H1 (cell line): Measurements from ENCODE around the gene C5AR2. TPM values are rescaled to one million over a fixed set of nuclear protein-coding genes. Genes with fewer than 3 reads are reported as not detected.

Experiments used
- CTCF ChIA-PET: fragments of 300-600 bp; sonication (Branson Sonifier 250); formaldehyde crosslinking; loops from one replicate; lab custom pipeline; 2021; ENCODE audit not compliant: partially characterized antibody; lab: Charles Lee
- POLR2A ChIA-PET: fragments of 300-600 bp; sonication (Branson Sonifier 250); formaldehyde crosslinking; loops from one replicate; lab custom pipeline; 2021; ENCODE audit warnings: inconsistent platforms; ENCODE audit not compliant: partially characterized antibody; lab: Charles Lee
- DNase-seq, 2 experiments: peaks; one replicate each; pipeline versions ENCODE4 v3.0.0 to v3.0.0-alpha.2; 2010 to 2022; ENCODE audit warnings: low spot score in 2 of 2, low read depth in 1 of 2, mixed read lengths in 1 of 2
- FAIRE-seq: peaks from 2 replicates; lab custom pipeline; 2011; peaks lifted over from hg19 to GRCh38; lab: Jason Lieb, UNC
- H2AFZ ChIP-seq: 2 replicates; pipeline ENCODE4 v1.8.1; 2012; ENCODE audit warnings: low read length, inconsistent platforms
- H2AK5ac ChIP-seq: 2 replicates; pipeline ENCODE4 v1.6.1; 2013; ENCODE audit warnings: low read depth, low read length
- H2BK120ac ChIP-seq: replicated peaks from 2 replicates; pipeline ENCODE3; 2013; ENCODE audit warnings: low read depth, low read length, inconsistent platforms
- H2BK12ac ChIP-seq: 2 replicates; pipeline ENCODE4 v1.6.1; 2013; ENCODE audit warnings: low read depth, low read length
- H2BK15ac ChIP-seq: 2 replicates; pipeline ENCODE4 v1.6.1; 2013; ENCODE audit warnings: low read length
- H2BK20ac ChIP-seq: 2 replicates; pipeline ENCODE4 v1.6.1; 2013; ENCODE audit warnings: low read length
- H2BK5ac ChIP-seq: 2 replicates; pipeline ENCODE4 v1.6.1; 2013; ENCODE audit warnings: low read depth, low read length
- H3K14ac ChIP-seq: 2 replicates; pipeline ENCODE4 v1.6.1; 2013; ENCODE audit warnings: inconsistent platforms; ENCODE audit not compliant: insufficient read length
- H3K18ac ChIP-seq: 2 replicates; pipeline ENCODE4 v1.6.1; 2013; ENCODE audit warnings: low read length; ENCODE audit errors: extremely low read depth
- H3K23ac ChIP-seq: 2 replicates; pipeline ENCODE4 v1.6.1; 2013; ENCODE audit warnings: inconsistent platforms; ENCODE audit not compliant: insufficient read length
- H3K23me2 ChIP-seq: 2 replicates; pipeline ENCODE4 v1.6.1; 2013; ENCODE audit warnings: low read depth, low read length
- H3K27ac ChIP-seq: 2 replicates; pipeline ENCODE4 v1.6.1; 2011; ENCODE audit warnings: low read depth, low read length, inconsistent platforms
- H3K27me3 ChIP-seq, 4 experiments: replicated peaks in 1 of 4; 1 replicate in 1 of 4; 2 replicates in 3 of 4; pipeline versions ENCODE4 v1.6.1 to v1.8.1; 2011 to 2013; ENCODE audit warnings: low read length in 3 of 4, mild to moderate bottlenecking in 3 of 4, inconsistent platforms in 2 of 4, mixed read lengths in 2 of 4, moderate library complexity in 1 of 4; ENCODE audit not compliant: control insufficient read depth in 3 of 4, insufficient read depth in 3 of 4; ENCODE audit errors: extremely low read depth in 1 of 4
- H3K36me3 ChIP-seq, 4 experiments: 2 replicates each; pipeline versions ENCODE4 v1.6.1 to v1.8.1; 2011 to 2013; ENCODE audit warnings: mild to moderate bottlenecking in 4 of 4, low read length in 3 of 4, moderate library complexity in 2 of 4, control low read depth in 1 of 4, inconsistent platforms in 1 of 4; ENCODE audit not compliant: insufficient read depth in 4 of 4, control insufficient read depth in 2 of 4
- H3K4ac ChIP-seq: replicated peaks from 2 replicates; pipeline ENCODE3; 2013; ENCODE audit warnings: low read length, low read depth, mixed read lengths, inconsistent platforms; ENCODE audit not compliant: insufficient read length
- H3K4me1 ChIP-seq, 4 experiments: replicated peaks in 1 of 4; 1 replicate in 1 of 4; 2 replicates in 3 of 4; pipeline versions ENCODE4 v1.6.1 to v1.8.1; 2011 to 2013; ENCODE audit warnings: low read length in 3 of 4, inconsistent platforms in 2 of 4, mixed read lengths in 1 of 4; ENCODE audit not compliant: insufficient read depth in 4 of 4, control insufficient read depth in 3 of 4
- H3K4me2 ChIP-seq, 2 experiments: 2 replicates each; pipeline versions ENCODE4 v1.6.1 to v1.8.1; 2011 to 2013; ENCODE audit warnings: low read depth in 2 of 2, low read length in 2 of 2, control low read depth in 1 of 2, inconsistent platforms in 1 of 2, mild to moderate bottlenecking in 1 of 2; ENCODE audit not compliant: insufficient read depth in 1 of 2
- H3K4me3 ChIP-seq, 4 experiments: fragments of 200-600, 300-600 bp in 1 of 4; sonication (generic), shearing (Covaris generic), sonication (Bioruptor Twin) in 1 of 4; 2 replicates each; pipeline versions ENCODE4 v1.5.1 to v1.8.1; 2011 to 2016; ENCODE audit warnings: low read length in 4 of 4, low read depth in 3 of 4, control low read depth in 2 of 4, inconsistent platforms in 2 of 4, mild to moderate bottlenecking in 2 of 4, mixed read lengths in 1 of 4, moderate library complexity in 1 of 4; ENCODE audit not compliant: insufficient read depth in 2 of 4; ENCODE audit errors: extremely low read depth in 1 of 4
- H3K56ac ChIP-seq: replicated peaks from 2 replicates; pipeline ENCODE3; 2013; ENCODE audit warnings: low read depth, mild to moderate bottlenecking, mixed read lengths, low read length, inconsistent platforms; ENCODE audit not compliant: insufficient read length
- H3K79me1 ChIP-seq: 2 replicates; pipeline ENCODE4 v1.6.1; 2013; ENCODE audit warnings: low read depth, low read length, control low read depth
- H3K79me2 ChIP-seq, 2 experiments: 2 replicates each; pipeline versions ENCODE4 v1.6.1 to v1.8.1; 2012 to 2013; ENCODE audit warnings: low read length in 2 of 2, mild to moderate bottlenecking in 2 of 2, inconsistent platforms in 1 of 2; ENCODE audit not compliant: insufficient read depth in 2 of 2, control insufficient read depth in 1 of 2
- H3K9ac ChIP-seq, 4 experiments: replicated peaks in 1 of 4; 1 replicate in 1 of 4; 2 replicates in 3 of 4; pipeline versions ENCODE4 v1.6.1 to v1.8.1; 2011 to 2013; ENCODE audit warnings: low read depth in 3 of 4, low read length in 3 of 4, control low read depth in 2 of 4, mild to moderate bottlenecking in 2 of 4, moderate library complexity in 2 of 4, inconsistent platforms in 1 of 4; ENCODE audit errors: extremely low read depth in 1 of 4
- H3K9me3 ChIP-seq, 2 experiments: 2 replicates each; pipeline versions ENCODE4 v1.6.1 to v1.8.1; 2012 to 2013; ENCODE audit warnings: mild to moderate bottlenecking in 2 of 2, moderate library complexity in 2 of 2, control low read depth in 1 of 2, inconsistent platforms in 1 of 2, low read depth in 1 of 2, low read length in 1 of 2, mixed read lengths in 1 of 2; ENCODE audit not compliant: insufficient read depth in 2 of 2
- H4K20me1 ChIP-seq, 2 experiments: replicated peaks in 1 of 2; 2 replicates each; pipeline versions ENCODE3 to v1.8.1; 2011 to 2013; ENCODE audit warnings: inconsistent platforms in 2 of 2, low read length in 2 of 2, mild to moderate bottlenecking in 1 of 2; ENCODE audit not compliant: insufficient read depth in 2 of 2, control insufficient read depth in 1 of 2
- H4K5ac ChIP-seq: 2 replicates; pipeline ENCODE4 v1.6.1; 2013; ENCODE audit warnings: low read length, low read depth, mixed read lengths, inconsistent platforms; ENCODE audit not compliant: insufficient read length
- H4K8ac ChIP-seq: 2 replicates; pipeline ENCODE4 v1.8.0; 2013; ENCODE audit warnings: mild to moderate bottlenecking, moderate library complexity, low read length, inconsistent platforms; ENCODE audit not compliant: insufficient read depth; ENCODE audit errors: extremely low read depth
- H4K91ac ChIP-seq: replicated peaks from 2 replicates; pipeline ENCODE3; 2013; ENCODE audit warnings: low read length, mixed read lengths, inconsistent platforms; ENCODE audit not compliant: insufficient read length
- ASH2L ChIP-seq: fragments of 200-600, 300-600 bp; sonication (generic); IDR thresholded peaks from one replicate; pipeline ENCODE4 v1.7.1; 2017; ENCODE audit warnings: low read length
- BACH1 ChIP-seq: IDR thresholded peaks from 2 replicates; pipeline ENCODE4 v1.6.1; 2012; ENCODE audit warnings: low read length, improper control_type of control experiment
- BCL11A ChIP-seq, 2 experiments: IDR thresholded peaks; one replicate each; pipeline ENCODE4 v1.6.1; 2011; ENCODE audit warnings: low read depth in 2 of 2, low read length in 2 of 2, mild to moderate bottlenecking in 2 of 2
- BRCA1 ChIP-seq: IDR thresholded peaks from 2 replicates; pipeline ENCODE4 v1.6.1; 2012; ENCODE audit warnings: low read depth, low read length, improper control_type of control experiment
- CHD1 ChIP-seq: IDR thresholded peaks from 2 replicates; pipeline ENCODE4 v1.6.1; 2012; ENCODE audit warnings: low read depth, low read length, improper control_type of control experiment
- EP300 ChIP-seq, 2 experiments: IDR thresholded peaks; 1 replicate in 1 of 2; 2 replicates in 1 of 2; pipeline ENCODE4 v1.6.1; 2011 to 2012; ENCODE audit warnings: low read depth in 2 of 2, low read length in 2 of 2, mild to moderate bottlenecking in 2 of 2, borderline replicate concordance in 1 of 2, inconsistent platforms in 1 of 2, moderate library complexity in 1 of 2
- JUND ChIP-seq: IDR thresholded peaks from 2 replicates; pipeline ENCODE4 v1.6.1; 2011; ENCODE audit warnings: mild to moderate bottlenecking, improper control_type of control experiment, low read length
- KDM5A ChIP-seq: fragments of 200-600 bp; IDR thresholded peaks from 2 replicates; pipeline ENCODE4 v1.7.1; 2012; ENCODE audit warnings: mild to moderate bottlenecking, low read length, inconsistent platforms, mixed read lengths
- MAFK ChIP-seq: IDR thresholded peaks from 2 replicates; pipeline ENCODE4 v1.6.1; 2012; ENCODE audit warnings: low read depth, mild to moderate bottlenecking, improper control_type of control experiment, low read length
- RBBP5 ChIP-seq: IDR thresholded peaks from 2 replicates; pipeline ENCODE4 v1.7.1; 2012; ENCODE audit warnings: low read depth, mild to moderate bottlenecking, inconsistent platforms, low read length, moderate library complexity, borderline replicate concordance
- SIRT6 ChIP-seq: IDR thresholded peaks from one replicate; pipeline ENCODE4 v1.7.1; 2012; ENCODE audit warnings: low read length, inconsistent platforms
- TBP ChIP-seq: IDR thresholded peaks from 2 replicates; pipeline ENCODE4 v1.6.1; 2011; ENCODE audit warnings: low read depth, low read length, improper control_type of control experiment
- TCF12 ChIP-seq: IDR thresholded peaks from 2 replicates; pipeline ENCODE4 v1.6.1; 2011; ENCODE audit warnings: low read depth, mild to moderate bottlenecking, low read length
- TEAD4 ChIP-seq: IDR thresholded peaks from 2 replicates; pipeline ENCODE4 v1.6.1; 2012; ENCODE audit warnings: low read depth, low read length, inconsistent platforms, mixed read lengths
- ZNF274 ChIP-seq: IDR thresholded peaks from 2 replicates; pipeline ENCODE4 v1.7.0; 2012; ENCODE audit warnings: low read length, borderline replicate concordance; ENCODE audit errors: extremely low read depth
- WGBS, 2 experiments: shearing (Covaris generic) in 1 of 2; methylation state at CpG; one replicate each; pipeline versions ENCODE4 v1.1.6 to v1.1.7; 2013 to 2015; ENCODE audit warnings: low lambda C conversion rate in 2 of 2, mixed read lengths in 2 of 2, inconsistent platforms in 1 of 2, low coverage in 1 of 2, missing lambda C conversion rate in 1 of 2; ENCODE audit not compliant: insufficient replicate concordance in 2 of 2, insufficient coverage in 1 of 2, insufficient read length in 1 of 2; ENCODE audit errors: extremely low coverage in 1 of 2, missing lambda C conversion rate in 1 of 2; 5-methylcytosine and 5-hydroxymethylcytosine counted together
- polyA plus RNA-seq, 7 experiments: library from polyadenylated mRNA; depleted of rRNA in 3 of 7; stranded (reverse) in 5 of 7; unstranded in 2 of 7; fragments of >200 nt in 5 of 7; fragments of 200-250 nt in 2 of 7; gene quantifications; 1 replicate in 5 of 7; 2 replicates in 1 of 7; 4 replicates in 1 of 7; pipeline versions ENCODE4 v1.2.1 to v1.2.3, GENCODE V29; 2011 to 2013; ENCODE audit warnings: missing spikeins in 2 of 7, mixed read lengths in 2 of 7
- total RNA-seq: library from RNA; stranded (reverse); fragmentation: NEBNext Ultra II Directional; extraction: Animal tissue kit (Norgen Biotek cat#: 25700); gene quantifications from 2 replicates; pipeline ENCODE4 v1.2.1, GENCODE V29; 2021
- TF ChIP-seq, protein P1 (sequence below): IDR thresholded peaks from 2 replicates; pipeline ENCODE4 v1.6.1; 2012; ENCODE audit warnings: inconsistent platforms

Gene C5AR2
- total and polyA plus RNA-seq, 2 of the 8 experiments (the other 6 are each of a cell fraction or from before 2014, with no cell fraction given): 0.08 to 0.15 TPM

DNA sequence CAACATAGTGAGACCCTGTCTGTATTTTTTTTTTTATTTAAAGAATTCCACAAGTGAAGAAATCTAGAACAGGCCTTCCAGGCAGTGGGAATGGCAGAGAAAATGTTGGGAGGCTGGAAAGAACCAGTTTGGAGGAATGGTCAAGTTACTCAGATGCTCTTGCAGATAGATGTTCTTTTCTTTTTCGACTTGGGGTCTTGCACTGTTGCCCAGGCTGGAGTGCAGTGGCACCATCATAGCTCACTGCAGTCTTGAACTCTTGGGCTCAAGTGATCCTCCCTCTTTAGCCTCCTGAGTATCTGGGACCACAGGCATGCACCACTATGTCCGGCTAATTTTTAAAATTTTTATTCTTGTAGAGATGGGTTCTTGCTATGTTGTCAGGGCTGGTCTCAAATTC is 21.7 kb upstream of the C5AR2 start:
- H3K79me2 ChIP-seq: no peaks in the 10 kb centered on the region
- POLR2A ChIA-PET: interaction anchor here (0.8 kb wide), 1 partner anchor 11 kb away, joined by 3 read pairs; no protein-coding TSS in a partner anchor
- H4K91ac ChIP-seq: no peak overlapping the region
- CTCF ChIA-PET: interaction anchor here (0.6 to 3.3 kb wide), 2 partner anchors 11 to 297 kb away, joined by 4 to 12 read pairs; no protein-coding TSS in a partner anchor
- DNase-seq (no peak), FAIRE-seq (no peak)
- H4K5ac ChIP-seq: no peak overlapping the region
- H3K18ac ChIP-seq: no peak overlapping the region
- no peak overlapping the region for H2BK12ac ChIP-seq
- H3K4me3 ChIP-seq: no peak overlapping the region
- H3K4me1 ChIP-seq: peaks cover 0 to 2% (median 0%) of the 10 kb centered on the region in 4 experiments; a peak in 2 of 7 replicates
- no peak overlapping the region for H3K23ac ChIP-seq
- H2AFZ ChIP-seq: no peak overlapping the region
- no peak overlapping the region for H3K56ac ChIP-seq
- H2BK120ac ChIP-seq: no peak overlapping the region
- H3K4me2 ChIP-seq: no peak overlapping the region
- H3K23me2 ChIP-seq: no peaks in the 10 kb centered on the region
- H4K20me1 ChIP-seq: no peaks in the 10 kb centered on the region
- H4K8ac ChIP-seq: no peak overlapping the region
- H3K27ac ChIP-seq: no peak overlapping the region
- no peaks in the 10 kb centered on the region for H3K79me1 ChIP-seq
- H3K9ac ChIP-seq: no peak overlapping the region
- no peak overlapping the region for H2BK15ac ChIP-seq
- H3K27me3 ChIP-seq: no peaks in the 10 kb centered on the region
- no peak overlapping the region for H3K4ac ChIP-seq
- H2BK5ac ChIP-seq: no peak overlapping the region
- no peaks in the 10 kb centered on the region for H3K9me3 ChIP-seq
- H2AK5ac ChIP-seq: no peak overlapping the region
- no peaks in the 10 kb centered on the region for H3K36me3 ChIP-seq
- H2BK20ac ChIP-seq: no peak overlapping the region
- WGBS, 2 experiments: 83% methylated on average over 2 of the region's 2 CpGs; no CpG with 5 or more reads in 1 of the 2 experiments
- H3K14ac ChIP-seq: no peak overlapping the region
- TF ChIP-seq JUND: no peak
- TF ChIP-seq MAFK: no peak
- no peak for TF ChIP-seq EP300 (IDR thresholded peaks at IDR 0.05; ENCODE audit: borderline replicate concordance in 1 of 2, low read depth in 2 of 2, low read length in 2 of 2)
- no peak for TF ChIP-seq ASH2L
- no peak for TF ChIP-seq ZNF274
- TF ChIP-seq BRCA1: no peak
- no peak for TF ChIP-seq BACH1
- TF ChIP-seq, protein P1, sequence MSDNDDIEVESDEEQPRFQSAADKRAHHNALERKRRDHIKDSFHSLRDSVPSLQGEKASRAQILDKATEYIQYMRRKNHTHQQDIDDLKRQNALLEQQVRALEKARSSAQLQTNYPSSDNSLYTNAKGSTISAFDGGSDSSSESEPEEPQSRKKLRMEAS: no peak
- no peak for TF ChIP-seq TBP
- TF ChIP-seq SIRT6: no peak
- no peak for TF ChIP-seq BCL11A (IDR thresholded peaks at IDR 0.05; ENCODE audit: low read depth in 2 of 2, low read length in 2 of 2)
- no peak for TF ChIP-seq TCF12
- no peak for TF ChIP-seq CHD1
- TF ChIP-seq TEAD4: no peak
- TF ChIP-seq KDM5A: no peak
- TF ChIP-seq RBBP5: no peak
